AG10803 (cell line): ENCODE results near the gene BACH2.

ENCODE experiments used
- DNase-seq: peaks from one replicate; pipeline ENCODE4 v3.0.0; 2010; ENCODE audit warnings: low read depth
- H3K4me3 ChIP-seq: 2 replicates; pipeline ENCODE4 v1.5.1; 2011; ENCODE audit warnings: mild to moderate bottlenecking, low read length, control low read depth
- CTCF ChIP-seq: conservative IDR thresholded peaks from 2 replicates; pipeline ENCODE4 v1.5.1; 2011; ENCODE audit warnings: mild to moderate bottlenecking, low read length, control low read depth, inconsistent platforms

Gene BACH2

GRCh38 chr6:90294614-90294988, 2.0 kb downstream of the BACH2 start:
- no peak for DNase-seq
- TF ChIP-seq CTCF = no peak
- H3K4me3 ChIP-seq = no peak overlapping the region

GRCh38 chr6:90294008-90294511, 2.6 kb downstream of the BACH2 start:
- no peak overlapping the region for H3K4me3 ChIP-seq
- TF ChIP-seq CTCF = no peak
- DNase-seq = no peak

GRCh38 chr6:90293319-90293953, 3.2 kb downstream of the BACH2 start:
- DNase-seq = no peak
- H3K4me3 ChIP-seq = no peak overlapping the region
- no peak for TF ChIP-seq CTCF

- no peak for DNase-seq
- no peak for TF ChIP-seq CTCF
- no peak overlapping the region for H3K4me3 ChIP-seq
Observed at GRCh38 chr6:90291565-90291964, 5.1 kb downstream of the BACH2 start.

- DNase-seq = no peak
- no peak for TF ChIP-seq CTCF
- H3K4me3 ChIP-seq = no peak overlapping the region
Observed at GRCh38 chr6:90290811-90291420, 5.7 kb downstream of the BACH2 start.

GRCh38 chr6:90289902-90290301, 6.7 kb downstream of the BACH2 start:
- no peak for DNase-seq
- no peak overlapping the region for H3K4me3 ChIP-seq
- TF ChIP-seq CTCF = no peak

GRCh38 chr6:90288404-90288803, 8.2 kb downstream of the BACH2 start:
- no peak overlapping the region for H3K4me3 ChIP-seq
- DNase-seq = no peak
- TF ChIP-seq CTCF = no peak
